Left lung (tissue), 10 donors: ENCODE results near the gene DND1. TPM values are rescaled to one million over a fixed set of nuclear protein-coding genes. Genes with fewer than 3 reads are reported as not detected.

Source experiments
- ATAC-seq: fragments of 200-7000 bp; cut with Tn5 transposase; one replicate; pipeline ENCODE4 v1.9.1; 2020; ENCODE audit warnings: moderate library complexity
- DNase-seq, 4 donors: peaks; one replicate each; pipeline ENCODE4 v3.0.0-alpha.2; 2013 to 2020
- H3K27ac ChIP-seq, 2 donors: fragments of 200-600 bp; sonication (generic) in 1 of 2; one replicate each; pipeline versions ENCODE4 v1.5.0 to v1.8.0; 2020 to 2021
- H3K27me3 ChIP-seq, 2 donors: fragments of 200-600 bp; sonication (generic) in 1 of 2; one replicate each; pipeline versions ENCODE4 v1.5.0 to v1.8.0; 2020 to 2021
- H3K36me3 ChIP-seq, 2 donors: fragments of 200-600 bp; sonication (generic) in 1 of 2; one replicate each; pipeline versions ENCODE4 v1.5.0 to v1.8.0; 2020 to 2021
- H3K4me1 ChIP-seq, 2 donors: fragments of 200-600 bp; one replicate each; pipeline ENCODE4 v1.8.0; 2021
- H3K4me3 ChIP-seq, 2 donors: fragments of 200-600 bp; sonication (generic) in 1 of 2; one replicate each; pipeline versions ENCODE4 v1.5.0 to v1.8.0; 2020 to 2021; ENCODE audit warnings: mild to moderate bottlenecking in 1 of 2
- H3K9me3 ChIP-seq, 2 donors: fragments of 200-600 bp; sonication (generic) in 1 of 2; one replicate each; pipeline versions ENCODE4 v1.5.0 to v1.8.0; 2020 to 2021
- intact Hi-C, 2 donors: fragments of 100-400 bp; cut with DNase I; formaldehyde crosslinking; loops; one replicate each; pipeline versions ENCODE4 v1.11.2 to v1.14.2; 2022
- polyA plus RNA-seq, 6 donors: library from polyadenylated mRNA; unstranded; fragments of 120-200 nt; gene quantifications; one replicate each; pipeline ENCODE4 v1.2.1, GENCODE V29; 2013; ENCODE audit not compliant: insufficient read length in 6 of 6
- total RNA-seq, 2 donors: library from RNA; stranded (reverse); fragmentation: NEBNext Ultra II Directional; extraction: Animal tissue kit (Norgen Biotek cat#: 25700); gene quantifications; one replicate each; pipeline ENCODE4 v1.2.1, GENCODE V29; 2021
- TF ChIP-seq, protein P1 (sequence below), 2 donors: fragments of 200-600 bp; sonication (generic) in 1 of 2; IDR thresholded peaks; one replicate each; pipeline versions ENCODE4 v1.5.0 to v1.8.0; 2021; ENCODE audit warnings: antibody characterized with exemption in 2 of 2
- donor health status: DM: no; HTN: yes; CAD: no.
- donor health status: DM: no; HTN: no; CAD: no.

The DND1 gene
- total and polyA plus RNA-seq, 8 donors: 0.36 to 1.3 (median 0.58) TPM; not detected in 2

DNA sequence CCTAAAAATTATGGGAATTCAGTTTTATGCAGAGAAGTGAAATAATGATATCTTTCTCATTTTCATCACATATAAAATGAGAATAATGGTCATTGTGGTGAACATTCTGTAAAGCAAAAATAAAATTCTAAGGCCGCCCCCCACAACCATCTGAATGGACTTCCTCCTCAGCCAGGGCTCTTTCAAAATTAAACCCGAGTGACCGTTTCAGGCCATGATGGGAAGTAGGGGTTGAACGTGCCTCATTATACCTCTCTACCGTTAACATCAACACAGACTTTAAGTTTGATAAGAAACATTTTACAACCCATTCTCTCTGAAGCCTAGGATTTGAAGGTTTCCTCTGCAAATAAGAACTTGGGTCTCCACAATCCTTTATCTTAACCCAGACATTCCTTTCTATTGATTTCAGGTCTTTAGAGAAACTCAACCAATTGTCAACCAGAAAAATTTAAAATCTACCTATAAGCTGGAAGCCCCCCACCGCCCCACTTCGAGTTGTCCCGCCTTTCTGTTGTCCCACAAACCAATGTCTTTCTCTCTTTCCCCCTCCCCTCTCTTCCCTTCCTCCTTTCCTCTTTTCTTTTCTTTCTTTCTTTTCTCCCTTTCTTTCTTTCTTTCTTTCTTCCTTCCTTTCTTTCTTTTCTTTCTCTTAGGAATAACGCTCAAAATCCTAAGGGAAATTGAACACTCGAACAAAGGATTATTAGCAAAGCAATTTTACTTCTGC, 35.8 kb downstream of the DND1 start:
- DNase-seq: no peak

DNA sequence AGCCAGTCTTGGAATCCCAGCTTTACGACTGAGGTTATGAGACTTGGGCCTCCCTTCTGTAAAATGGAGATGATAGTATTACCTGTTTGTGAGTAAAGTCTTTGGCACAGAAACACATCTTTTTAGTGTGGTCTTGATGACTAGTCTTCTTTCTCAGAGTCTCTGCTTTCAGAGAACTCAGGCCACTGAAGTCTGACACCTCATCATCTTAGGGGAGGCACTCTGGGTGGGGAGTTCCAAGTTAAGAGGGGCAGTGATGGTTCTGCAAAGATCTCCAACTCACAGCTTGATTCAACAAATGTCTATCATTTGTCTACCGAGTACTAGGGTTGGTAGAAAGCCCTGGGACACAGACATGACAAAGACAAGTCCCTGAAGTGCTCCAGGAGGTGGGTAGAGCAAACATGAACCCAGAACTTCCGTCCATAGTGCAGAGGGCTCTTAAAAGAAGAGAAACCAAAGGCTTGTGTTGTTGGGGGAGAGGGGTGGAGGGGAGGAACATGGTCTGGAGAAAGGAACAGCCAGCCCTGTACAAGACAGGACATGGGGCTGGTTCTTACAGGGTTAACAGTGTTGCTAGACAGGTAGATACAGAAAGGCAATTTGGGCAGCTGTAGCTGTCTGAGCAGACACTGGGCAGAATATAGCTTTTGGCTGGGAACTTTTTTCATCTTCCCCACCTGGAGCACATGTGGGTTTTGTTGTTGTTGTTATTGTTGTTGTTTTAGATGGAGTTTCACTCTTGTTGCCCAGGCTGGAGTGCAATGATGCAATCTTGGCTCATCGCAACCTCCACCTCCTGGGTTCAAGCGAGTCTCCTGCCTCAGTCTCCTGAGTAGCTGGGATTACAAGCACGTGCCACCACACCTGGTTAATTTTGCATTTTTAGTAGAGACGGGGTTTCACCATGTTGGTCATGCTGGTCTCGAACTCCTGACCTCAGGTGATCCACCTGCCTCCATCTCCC, 37.8 kb downstream of the DND1 start:
- TF ChIP-seq, protein P1, sequence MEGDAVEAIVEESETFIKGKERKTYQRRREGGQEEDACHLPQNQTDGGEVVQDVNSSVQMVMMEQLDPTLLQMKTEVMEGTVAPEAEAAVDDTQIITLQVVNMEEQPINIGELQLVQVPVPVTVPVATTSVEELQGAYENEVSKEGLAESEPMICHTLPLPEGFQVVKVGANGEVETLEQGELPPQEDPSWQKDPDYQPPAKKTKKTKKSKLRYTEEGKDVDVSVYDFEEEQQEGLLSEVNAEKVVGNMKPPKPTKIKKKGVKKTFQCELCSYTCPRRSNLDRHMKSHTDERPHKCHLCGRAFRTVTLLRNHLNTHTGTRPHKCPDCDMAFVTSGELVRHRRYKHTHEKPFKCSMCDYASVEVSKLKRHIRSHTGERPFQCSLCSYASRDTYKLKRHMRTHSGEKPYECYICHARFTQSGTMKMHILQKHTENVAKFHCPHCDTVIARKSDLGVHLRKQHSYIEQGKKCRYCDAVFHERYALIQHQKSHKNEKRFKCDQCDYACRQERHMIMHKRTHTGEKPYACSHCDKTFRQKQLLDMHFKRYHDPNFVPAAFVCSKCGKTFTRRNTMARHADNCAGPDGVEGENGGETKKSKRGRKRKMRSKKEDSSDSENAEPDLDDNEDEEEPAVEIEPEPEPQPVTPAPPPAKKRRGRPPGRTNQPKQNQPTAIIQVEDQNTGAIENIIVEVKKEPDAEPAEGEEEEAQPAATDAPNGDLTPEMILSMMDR (IDR thresholded peaks at IDR 0.05): peak in 1 of 2 donors; percentile 26
- no peak for DNase-seq
- Histone ChIP-seq H3K4me3 (no peak overlapping the region), H3K9me3 (no peaks in the 10 kb centered on the region), H3K4me1 (peaks cover 12 to 59% of the 10 kb centered on the region in 2 donors), H3K36me3 (no peaks in the 10 kb centered on the region), H3K27me3 (no peaks in the 10 kb centered on the region), H3K27ac (peak overlapping the region in 1 of 2 donors; percentile 94)
- ATAC-seq: no peak
- intact Hi-C loops: loop anchor here in 1 of 2 donors (10.0 kb wide), 1 partner anchor 61 kb away; no protein-coding TSS in a partner anchor

More for the DNA sequence above, 35.8 kb downstream of the DND1 start:
- peaks cover 8 to 57% of the 10 kb centered on the region in 2 donors for H3K4me1 ChIP-seq
- H3K27me3 ChIP-seq: no peaks in the 10 kb centered on the region
- no peak for ATAC-seq
- H3K36me3 ChIP-seq: peaks cover 0 to 7% of the 10 kb centered on the region in 2 donors
- TF ChIP-seq, protein P1 (IDR thresholded peaks at IDR 0.05): no peak
- no peak overlapping the region for H3K4me3 ChIP-seq
- H3K27ac ChIP-seq: no peak overlapping the region
- no peaks in the 10 kb centered on the region for H3K9me3 ChIP-seq
- intact Hi-C loops: loop anchor here in 1 of 2 donors (10.0 kb wide), 1 partner anchor 63 kb away; no protein-coding TSS in a partner anchor

DNA sequence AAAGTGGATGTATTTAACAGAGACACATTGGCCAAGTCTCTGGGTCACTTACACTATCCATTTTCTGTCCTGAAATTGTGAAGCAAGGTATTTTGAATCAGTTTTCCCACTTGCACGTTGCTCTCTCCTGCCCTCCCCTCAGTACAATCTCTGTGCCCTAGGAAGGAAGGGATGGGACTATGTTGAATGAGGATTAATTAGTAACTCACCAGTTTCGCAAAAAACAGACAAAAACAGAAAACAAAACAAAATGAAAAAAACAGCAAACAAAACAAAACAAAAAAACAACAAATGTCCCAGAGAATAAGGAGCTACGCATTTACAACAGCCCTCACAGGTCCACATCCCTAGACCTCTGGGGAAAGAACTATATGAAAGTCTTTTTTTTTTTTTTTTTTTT, 39.3 kb downstream of the DND1 start:
- no peak overlapping the region for H3K4me3 ChIP-seq
- H3K27me3 ChIP-seq: no peaks in the 10 kb centered on the region
- TF ChIP-seq, protein P1 (IDR thresholded peaks at IDR 0.05): no peak
- intact Hi-C loops: loop anchor here in 1 of 2 donors (10.0 kb wide), 1 partner anchor 59 kb away; no protein-coding TSS in a partner anchor
- peaks cover 7 to 63% of the 10 kb centered on the region in 2 donors for H3K4me1 ChIP-seq
- ATAC-seq: no peak
- H3K27ac ChIP-seq: peak overlapping the region in 1 of 2 donors; percentile 94
- no peak for DNase-seq
- H3K36me3 ChIP-seq: no peaks in the 10 kb centered on the region
- no peaks in the 10 kb centered on the region for H3K9me3 ChIP-seq

DNA sequence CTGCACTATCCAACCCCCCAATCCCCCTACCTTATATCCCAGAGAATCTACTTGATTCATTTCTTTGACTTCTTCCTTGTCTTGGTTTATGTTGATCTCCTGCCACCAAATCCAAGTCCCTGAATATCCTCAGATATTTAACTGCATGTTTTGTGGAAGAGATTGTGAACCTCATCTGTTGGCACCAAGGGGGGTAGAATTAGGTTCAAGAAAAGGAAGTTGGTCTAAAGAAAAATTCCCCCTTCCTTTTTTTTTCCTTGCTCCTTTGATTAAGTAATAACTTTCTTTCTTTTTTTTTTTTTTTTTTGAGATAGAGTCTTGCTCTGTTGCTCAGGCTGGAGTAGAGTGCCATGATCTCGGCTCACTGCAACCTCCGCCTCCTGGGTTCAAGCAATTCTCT, 39.9 kb downstream of the DND1 start:
- Histone ChIP-seq H3K27ac (peak overlapping the region in 1 of 2 donors; percentile 94), H3K36me3 (no peaks in the 10 kb centered on the region), H3K4me1 (peaks cover 4 to 64% of the 10 kb centered on the region in 2 donors), H3K9me3 (no peaks in the 10 kb centered on the region), H3K4me3 (peak overlapping the region in 1 of 2 donors; percentile 64), H3K27me3 (no peaks in the 10 kb centered on the region)
- intact Hi-C loops: loop anchor here in 1 of 2 donors (10.0 kb wide), 1 partner anchor 59 kb away; no protein-coding TSS in a partner anchor
- DNase-seq: no peak
- TF ChIP-seq, protein P1 (IDR thresholded peaks at IDR 0.05): no peak
- ATAC-seq: no peak
